ENCODE data around the gene TMEM176B.
"Not testable (repeated sequence)": the region's sequence is repeated elsewhere in the genome, so short reads cannot be mapped to it uniquely, and the experiment has no call there.

TMEM176B gene

DNA sequence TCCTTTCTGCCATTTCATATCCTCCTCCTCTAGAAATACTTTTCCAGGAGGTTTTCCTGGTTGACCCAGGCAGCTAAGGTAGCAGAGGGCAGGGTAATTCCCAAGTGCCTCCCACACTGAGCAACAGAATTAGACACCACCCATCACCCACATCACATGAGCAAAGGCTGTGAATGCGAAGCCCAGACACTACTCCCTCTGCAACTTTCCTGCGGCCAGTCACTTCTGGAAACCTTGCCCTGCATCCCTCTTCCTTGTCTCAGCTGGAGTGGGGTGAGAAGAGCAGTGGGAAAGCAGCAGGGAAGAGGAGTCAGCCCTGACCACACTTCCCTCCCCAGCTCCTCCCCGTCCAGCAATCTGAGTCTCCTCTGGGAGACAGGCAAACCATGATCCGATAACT, 15.2 kb downstream of the TMEM176B start:
- TF ChIP-seq POU2F2 (IDR thresholded peaks at IDR 0.05; ENCODE audit: low read depth, low read length) (no peak), POLR2AphosphoS5 (IDR thresholded peaks at IDR 0.05; ENCODE audit: low read depth, low read length) (no peak), PAX5 (IDR thresholded peaks at IDR 0.05; ENCODE audit: insufficient read depth, low read length, severe bottlenecking) (no peak), SPI1 (IDR thresholded peaks at IDR 0.05; ENCODE audit: low read depth, low read length) (no peak), POLR2A (IDR thresholded peaks at IDR 0.05; ENCODE audit: low read depth, low read length) (no peak), TAF1 (IDR thresholded peaks at IDR 0.05; ENCODE audit: low read depth, low read length) (no peak)
- FAIRE-seq (no peak), DNase-seq (ENCODE audit: insufficient read length, low spot score) (no peak)

DNA sequence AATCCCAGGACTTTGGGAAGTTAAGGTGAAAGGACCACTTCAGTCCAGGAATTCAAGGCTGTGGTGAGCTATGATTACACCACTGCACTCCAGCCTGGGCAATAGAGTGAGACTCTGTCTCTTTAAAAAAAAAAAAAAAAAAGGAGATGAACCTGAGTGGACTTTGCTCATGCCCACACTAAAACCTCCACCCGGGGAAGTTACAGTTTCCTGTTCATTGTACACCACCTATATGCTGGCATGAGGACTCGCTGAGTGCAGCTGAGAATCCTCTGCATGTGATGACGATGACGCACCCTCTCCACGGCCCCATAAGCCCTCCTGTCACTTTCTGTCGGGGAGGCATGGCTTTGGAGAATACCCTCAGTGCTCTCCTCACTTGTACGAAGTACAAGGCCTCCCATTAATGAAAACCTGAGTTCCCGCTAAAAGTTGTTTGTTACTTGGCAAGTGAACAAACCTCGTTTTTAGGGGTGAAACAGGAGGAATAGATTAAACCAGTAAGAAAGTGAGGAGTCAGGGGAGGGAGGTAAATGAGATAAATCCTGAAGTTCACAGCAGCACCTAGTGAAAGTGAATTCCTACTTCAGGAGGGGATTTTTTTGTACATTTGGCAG, 15.9 kb downstream of the TMEM176B start:
- no peak for TF ChIP-seq POU2F2 (IDR thresholded peaks at IDR 0.05; ENCODE audit: low read depth, low read length)
- TF ChIP-seq SPI1 (IDR thresholded peaks at IDR 0.05; ENCODE audit: low read depth, low read length) = no peak
- no peak for TF ChIP-seq POLR2A (IDR thresholded peaks at IDR 0.05; ENCODE audit: low read depth, low read length)
- TF ChIP-seq PAX5 (IDR thresholded peaks at IDR 0.05; ENCODE audit: insufficient read depth, low read length, severe bottlenecking) = no peak
- TF ChIP-seq POLR2AphosphoS5 (IDR thresholded peaks at IDR 0.05; ENCODE audit: low read depth, low read length) = no peak
- no peak for TF ChIP-seq TAF1 (IDR thresholded peaks at IDR 0.05; ENCODE audit: low read depth, low read length)
- FAIRE-seq = no peak
- no peak for DNase-seq (ENCODE audit: insufficient read length, low spot score)

DNA sequence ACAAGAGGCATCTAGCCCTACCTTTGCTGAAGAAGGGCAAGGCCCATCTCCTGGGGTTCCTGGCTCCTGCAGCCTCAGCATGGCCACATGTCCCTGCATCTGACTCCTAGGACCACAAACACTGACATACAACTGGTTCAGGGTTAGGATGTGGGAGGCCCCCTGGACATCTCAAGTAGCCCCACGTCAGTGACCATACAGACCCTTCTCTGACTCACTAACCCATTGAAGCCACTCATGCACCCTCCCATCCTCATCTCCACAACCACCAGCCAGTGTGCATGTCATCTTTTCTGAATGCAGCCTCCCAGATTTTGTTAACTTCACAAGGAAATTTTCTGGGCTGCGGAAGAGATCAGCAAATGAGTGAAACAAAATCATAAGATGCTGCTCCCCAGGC, 18.2 kb downstream of the TMEM176B start:
- TF ChIP-seq POU2F2 (IDR thresholded peaks at IDR 0.05; ENCODE audit: low read depth, low read length) (no peak), POLR2AphosphoS5 (IDR thresholded peaks at IDR 0.05; ENCODE audit: low read depth, low read length) (no peak), POLR2A (IDR thresholded peaks at IDR 0.05; ENCODE audit: low read depth, low read length) (no peak), TAF1 (IDR thresholded peaks at IDR 0.05; ENCODE audit: low read depth, low read length) (no peak), SPI1 (IDR thresholded peaks at IDR 0.05; ENCODE audit: low read depth, low read length) (no peak), PAX5 (IDR thresholded peaks at IDR 0.05; ENCODE audit: insufficient read depth, low read length, severe bottlenecking) (no peak)
- DNase-seq (ENCODE audit: insufficient read length, low spot score) = no peak
- FAIRE-seq = no peak

DNA sequence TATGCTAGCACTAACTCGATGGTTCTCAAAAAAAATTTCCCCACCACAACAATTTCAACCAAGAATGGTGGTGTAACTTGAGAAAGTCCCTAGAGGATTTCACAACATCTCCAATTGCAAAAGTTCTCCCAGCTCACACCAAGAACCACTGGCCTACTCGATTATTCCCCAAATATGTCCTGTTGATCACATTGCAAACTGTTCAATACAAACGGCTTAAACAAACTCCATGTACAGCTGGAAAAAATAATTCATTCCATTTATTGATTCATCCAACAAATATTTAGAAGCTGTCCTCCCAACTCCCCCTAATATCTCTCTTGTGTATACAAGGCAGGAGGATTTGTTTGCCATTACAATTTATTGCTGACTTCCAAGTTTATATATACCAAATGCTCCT, 19.1 kb downstream of the TMEM176B start:
- FAIRE-seq (no peak), DNase-seq (ENCODE audit: insufficient read length, low spot score) (no peak)
- no peak for TF ChIP-seq SPI1 (IDR thresholded peaks at IDR 0.05; ENCODE audit: low read depth, low read length)
- TF ChIP-seq POLR2A (IDR thresholded peaks at IDR 0.05; ENCODE audit: low read depth, low read length) = no peak
- no peak for TF ChIP-seq POU2F2 (IDR thresholded peaks at IDR 0.05; ENCODE audit: low read depth, low read length)
- TF ChIP-seq PAX5 (IDR thresholded peaks at IDR 0.05; ENCODE audit: insufficient read depth, low read length, severe bottlenecking) = no peak
- no peak for TF ChIP-seq POLR2AphosphoS5 (IDR thresholded peaks at IDR 0.05; ENCODE audit: low read depth, low read length)
- TF ChIP-seq TAF1 (IDR thresholded peaks at IDR 0.05; ENCODE audit: low read depth, low read length) = no peak

DNA sequence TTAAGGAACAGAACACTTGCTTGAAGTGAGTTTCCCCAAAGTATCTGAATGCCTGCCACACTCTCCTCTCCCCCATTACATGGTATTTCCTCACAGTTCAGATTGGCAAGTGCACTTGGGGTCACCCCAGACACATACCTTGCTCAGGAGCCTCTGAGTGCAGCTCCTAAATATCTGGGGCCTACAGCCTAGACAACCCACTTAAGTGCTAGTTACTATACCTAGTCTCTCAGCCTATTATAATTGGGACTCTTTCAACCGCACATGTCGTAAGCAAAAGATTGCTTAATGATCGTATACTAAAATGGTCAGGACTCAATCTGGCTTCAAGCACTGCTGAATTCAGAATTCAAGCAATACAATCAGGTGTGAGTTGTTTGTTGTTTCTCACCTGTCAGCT, 19.9 kb downstream of the TMEM176B start:
- FAIRE-seq = no peak
- TF ChIP-seq POLR2AphosphoS5 (IDR thresholded peaks at IDR 0.05; ENCODE audit: low read depth, low read length) = no peak
- TF ChIP-seq POLR2A (IDR thresholded peaks at IDR 0.05; ENCODE audit: low read depth, low read length) = no peak
- TF ChIP-seq TAF1 (IDR thresholded peaks at IDR 0.05; ENCODE audit: low read depth, low read length) = no peak
- no peak for TF ChIP-seq PAX5 (IDR thresholded peaks at IDR 0.05; ENCODE audit: insufficient read depth, low read length, severe bottlenecking)
- TF ChIP-seq SPI1 (IDR thresholded peaks at IDR 0.05; ENCODE audit: low read depth, low read length) = no peak
- TF ChIP-seq POU2F2 (IDR thresholded peaks at IDR 0.05; ENCODE audit: low read depth, low read length) = no peak
- DNase-seq (ENCODE audit: insufficient read length, low spot score) = no peak

DNA sequence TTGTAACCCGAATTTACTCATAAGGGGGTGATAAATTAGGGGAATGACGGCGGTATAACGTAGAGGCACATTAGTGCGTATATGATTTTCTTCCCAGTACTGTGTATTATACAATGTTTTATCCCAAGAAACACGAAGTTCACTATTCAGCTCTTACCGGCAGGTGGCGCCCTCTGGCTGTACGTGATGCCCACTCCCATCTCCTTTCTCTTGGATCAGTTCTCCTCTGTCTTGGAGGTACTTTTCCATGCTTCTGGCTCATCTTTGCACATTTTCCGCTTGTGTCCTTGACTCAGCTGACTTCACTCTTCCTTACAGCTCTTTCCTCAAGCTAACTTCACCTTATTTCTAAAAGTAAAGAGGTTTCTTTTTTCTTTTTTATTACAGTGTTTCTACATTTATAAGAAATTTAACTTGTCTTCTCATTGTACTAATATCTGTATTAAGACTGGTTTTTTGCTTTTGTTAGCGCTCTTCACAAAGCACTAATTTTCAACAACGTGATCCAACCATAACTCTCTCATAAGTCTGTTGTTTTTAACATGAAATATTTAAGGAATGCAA, 21.3 kb downstream of the TMEM176B start:
- no peak for DNase-seq (ENCODE audit: insufficient read length, low spot score)
- TF ChIP-seq POLR2A (IDR thresholded peaks at IDR 0.05; ENCODE audit: low read depth, low read length) (no peak), PAX5 (IDR thresholded peaks at IDR 0.05; ENCODE audit: insufficient read depth, low read length, severe bottlenecking) (no peak), POU2F2 (IDR thresholded peaks at IDR 0.05; ENCODE audit: low read depth, low read length) (no peak), TAF1 (IDR thresholded peaks at IDR 0.05; ENCODE audit: low read depth, low read length) (no peak), POLR2AphosphoS5 (IDR thresholded peaks at IDR 0.05; ENCODE audit: low read depth, low read length) (no peak), SPI1 (IDR thresholded peaks at IDR 0.05; ENCODE audit: low read depth, low read length) (no peak)
- peak; percentile 78 for FAIRE-seq

DNA sequence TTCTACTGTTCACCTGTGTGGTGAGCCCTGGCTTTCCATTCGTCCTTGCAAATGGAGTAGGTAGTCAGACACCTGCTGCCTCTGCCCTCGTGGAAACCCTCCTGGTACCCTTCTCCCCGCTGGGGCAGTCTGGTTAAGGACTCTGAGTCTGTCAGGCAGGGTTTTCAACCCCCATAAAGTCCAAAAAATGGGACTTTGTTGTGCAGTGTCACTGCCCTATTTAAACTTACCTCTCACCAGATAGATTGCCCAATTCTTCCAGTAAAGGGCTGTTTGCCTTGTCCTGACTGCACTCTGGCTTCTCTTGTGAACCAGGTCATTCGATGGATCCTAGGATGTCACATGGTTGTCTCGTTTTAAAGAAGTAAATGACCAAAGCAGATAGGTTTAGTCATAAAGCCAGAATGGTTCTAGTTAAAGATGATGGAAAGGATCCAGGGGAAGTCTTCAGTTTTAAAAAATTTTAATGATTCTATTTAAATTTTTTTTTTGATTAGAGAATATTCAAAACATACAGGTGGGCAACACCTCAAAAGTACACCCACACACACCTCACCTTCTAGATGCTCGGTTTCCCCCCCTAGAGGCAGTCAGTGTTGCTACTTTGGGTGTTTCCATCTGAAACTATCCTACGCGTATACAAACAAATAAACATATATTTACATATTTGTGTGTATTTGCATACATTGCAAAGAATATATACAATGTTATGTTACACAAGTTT, 22.0 kb downstream of the TMEM176B start:
- TF ChIP-seq POLR2AphosphoS5 (IDR thresholded peaks at IDR 0.05; ENCODE audit: low read depth, low read length) (no peak), SPI1 (IDR thresholded peaks at IDR 0.05; ENCODE audit: low read depth, low read length) (no peak), POLR2A (IDR thresholded peaks at IDR 0.05; ENCODE audit: low read depth, low read length) (no peak), PAX5 (IDR thresholded peaks at IDR 0.05; ENCODE audit: insufficient read depth, low read length, severe bottlenecking) (no peak)
- no peak for DNase-seq (ENCODE audit: insufficient read length, low spot score)
- FAIRE-seq = no peak

DNA sequence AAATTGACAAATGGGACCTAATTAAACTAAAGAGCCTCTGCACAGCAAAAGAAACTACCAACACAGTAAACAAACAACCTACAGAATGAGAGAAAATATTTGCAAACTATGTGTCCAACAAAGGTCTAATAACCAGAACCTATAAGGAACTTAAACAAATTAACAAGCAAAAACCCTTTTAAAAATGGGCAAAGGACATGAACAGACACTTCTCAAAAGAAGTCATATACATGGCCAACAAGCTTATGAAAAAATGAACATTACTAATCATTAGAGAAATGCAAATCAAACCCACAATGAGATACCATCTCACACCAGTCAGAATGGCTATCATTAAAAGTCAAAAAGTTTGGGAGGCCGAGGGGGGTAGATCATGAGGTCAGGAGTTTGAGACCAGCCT, 26.0 kb downstream of the TMEM176B start:
- not testable (repeated sequence) for FAIRE-seq; DNase-seq (ENCODE audit: insufficient read length, low spot score)

DNA sequence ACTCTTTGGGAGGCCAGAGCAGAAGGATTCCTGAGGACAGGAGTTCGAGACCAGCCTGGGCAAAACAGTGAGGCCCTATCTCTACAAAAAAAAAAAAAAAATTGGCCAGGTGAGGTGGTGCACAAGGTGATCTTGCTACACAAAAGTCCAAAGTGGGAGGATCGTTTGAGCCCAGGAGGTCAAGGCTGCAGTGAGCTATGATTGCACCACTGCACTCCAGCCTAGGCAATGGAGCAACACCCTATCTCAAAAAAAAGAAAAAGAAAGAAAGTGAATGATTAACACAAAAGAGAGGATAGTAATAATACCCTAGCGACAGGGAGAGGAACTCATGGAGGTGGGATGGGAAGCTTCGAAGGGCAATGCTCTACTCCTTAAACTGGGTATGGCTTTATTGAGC, 30.4 kb downstream of the TMEM176B start:
- TF ChIP-seq POU2F2 (IDR thresholded peaks at IDR 0.05; ENCODE audit: low read depth, low read length) (no peak), POLR2AphosphoS5 (IDR thresholded peaks at IDR 0.05; ENCODE audit: low read depth, low read length) (no peak), PAX5 (IDR thresholded peaks at IDR 0.05; ENCODE audit: insufficient read depth, low read length, severe bottlenecking) (no peak), TAF1 (IDR thresholded peaks at IDR 0.05; ENCODE audit: low read depth, low read length) (no peak), POLR2A (IDR thresholded peaks at IDR 0.05; ENCODE audit: low read depth, low read length) (no peak), SPI1 (IDR thresholded peaks at IDR 0.05; ENCODE audit: low read depth, low read length) (no peak)
- FAIRE-seq (no peak), DNase-seq (ENCODE audit: insufficient read length, low spot score) (no peak)

All from GM12891 (cell line).